HEK293 (cell line): ENCODE data around the gene EIF4G3.
A peak's percentile ranks its signal among the peaks of the same experiment; 100 is the strongest.

ENCODE experiments used
- CTCF ChIA-PET: fragments of 350-600 bp; formaldehyde crosslinking; extraction: SDS; loops from one replicate; lab custom pipeline; 2021; ENCODE audit warnings: antibody characterized with exemption; lab: Yijun Ruan, JAX
- POLR2A ChIA-PET: fragments of 300-600 bp; formaldehyde crosslinking; extraction: SDS; loops from one replicate; lab custom pipeline; 2020; ENCODE audit warnings: antibody characterized with exemption, inconsistent platforms; lab: Yijun Ruan, JAX
- H3K27ac ChIP-seq: fragments of 200-500 bp; sonication (Bioruptor generic); 2 replicates; pipeline ENCODE4 v1.5.1; 2014; ENCODE audit warnings: low read depth, low read length, control low read depth, inconsistent platforms; ENCODE audit errors: extremely low read depth
- H3K36me3 ChIP-seq, 2 experiments: fragments of 200-500 bp in 1 of 2; sonication (Bioruptor generic) in 1 of 2; 1 replicate in 1 of 2; 2 replicates in 1 of 2; pipeline ENCODE4 v1.5.1; 2014 to 2017; ENCODE audit warnings: inconsistent platforms in 2 of 2, low read length in 2 of 2; ENCODE audit not compliant: control insufficient read depth in 2 of 2, insufficient read depth in 1 of 2
- H3K4me1 ChIP-seq: fragments of 200-500 bp; sonication (Bioruptor generic); 2 replicates; pipeline ENCODE4 v1.5.1; 2014; ENCODE audit warnings: mild to moderate bottlenecking, low read length, inconsistent platforms; ENCODE audit not compliant: control insufficient read depth, insufficient read depth
- H3K4me3 ChIP-seq: 2 replicates; pipeline ENCODE4 v1.5.1; 2011; ENCODE audit warnings: low read depth, mild to moderate bottlenecking, control low read depth, low read length, moderate library complexity
- H3K9me3 ChIP-seq: fragments of 200-500 bp; sonication (Bioruptor generic); 2 replicates; pipeline ENCODE4 v1.5.1; 2014; ENCODE audit warnings: low read depth, low read length, inconsistent platforms; ENCODE audit not compliant: control insufficient read depth, insufficient read depth
- EGR2 ChIP-seq: fragments of 450-650 bp; formaldehyde crosslinking; IDR thresholded peaks from 2 replicates; pipeline ENCODE4 v1.5.1; 2016; ENCODE audit warnings: low read depth, missing biosample characterization, missing genetic modification characterization
- FEZF1 ChIP-seq: fragments of 450-650 bp; formaldehyde crosslinking; IDR thresholded peaks from 2 replicates; pipeline ENCODE4 v1.5.1; 2016; ENCODE audit warnings: missing biosample characterization, missing genetic modification characterization
- GFI1B ChIP-seq: fragments of 450-650 bp; formaldehyde crosslinking; IDR thresholded peaks from 2 replicates; pipeline ENCODE4 v1.5.1; 2016; ENCODE audit warnings: missing biosample characterization, missing genetic modification characterization
- GLI4 ChIP-seq: fragments of 450-650 bp; formaldehyde crosslinking; IDR thresholded peaks from 2 replicates; pipeline ENCODE4 v1.5.1; 2016; ENCODE audit warnings: missing biosample characterization, missing genetic modification characterization
- HOXC10 ChIP-seq: sonication (generic); formaldehyde crosslinking; IDR thresholded peaks from 2 replicates; pipeline ENCODE4 v1.8.1; 2023; ENCODE audit warnings: mild to moderate bottlenecking, missing genetic modification reagents
- KLF16 ChIP-seq: fragments of 450-650 bp; formaldehyde crosslinking; IDR thresholded peaks from 2 replicates; pipeline ENCODE4 v1.5.1; 2017; ENCODE audit warnings: missing biosample characterization, missing genetic modification characterization
- SP7 ChIP-seq: fragments of 450-650 bp; formaldehyde crosslinking; IDR thresholded peaks from 2 replicates; pipeline ENCODE4 v1.5.1; 2016; ENCODE audit warnings: missing biosample characterization, missing genetic modification characterization
- ZBTB20 ChIP-seq: fragments of 450-650 bp; formaldehyde crosslinking; IDR thresholded peaks from 2 replicates; pipeline ENCODE4 v1.5.1; 2016; ENCODE audit warnings: missing biosample characterization, missing genetic modification characterization
- ZFP41 ChIP-seq: fragments of 450-650 bp; formaldehyde crosslinking; IDR thresholded peaks from 2 replicates; pipeline ENCODE4 v1.5.1; 2016; ENCODE audit warnings: missing biosample characterization, missing genetic modification characterization, borderline replicate concordance
- ZNF23 ChIP-seq: fragments of 450-650 bp; formaldehyde crosslinking; IDR thresholded peaks from 2 replicates; pipeline ENCODE4 v1.5.1; 2016; ENCODE audit warnings: missing biosample characterization, missing genetic modification characterization, borderline replicate concordance
- ZNF350 ChIP-seq: fragments of 450-650 bp; formaldehyde crosslinking; IDR thresholded peaks from 2 replicates; pipeline ENCODE4 v1.5.0; 2017; ENCODE audit warnings: missing biosample characterization, mild to moderate bottlenecking, missing genetic modification characterization
- ZNF548 ChIP-seq: fragments of 450-650 bp; formaldehyde crosslinking; IDR thresholded peaks from 2 replicates; pipeline ENCODE4 v1.5.1; 2016; ENCODE audit warnings: missing biosample characterization, missing genetic modification characterization
- ZNF654 ChIP-seq: fragments of 450-650 bp; formaldehyde crosslinking; IDR thresholded peaks from 2 replicates; pipeline ENCODE4 v1.5.1; 2016; ENCODE audit warnings: low read depth, missing biosample characterization, missing genetic modification characterization
- ZNF664 ChIP-seq: fragments of 450-650 bp; formaldehyde crosslinking; IDR thresholded peaks from 2 replicates; pipeline ENCODE4 v1.5.1; 2016; ENCODE audit warnings: missing biosample characterization, missing genetic modification characterization
- ZNF777 ChIP-seq: fragments of 450-650 bp; formaldehyde crosslinking; IDR thresholded peaks from 2 replicates; pipeline ENCODE4 v1.5.1; 2017; ENCODE audit warnings: missing biosample characterization, missing genetic modification characterization, borderline replicate concordance
- TF ChIP-seq, protein P1 (sequence below): fragments of 450-650 bp; formaldehyde crosslinking; IDR thresholded peaks from 2 replicates; pipeline ENCODE4 v1.5.1; 2017; ENCODE audit warnings: missing biosample characterization, missing genetic modification characterization
- TF ChIP-seq, protein P2 (sequence below): fragments of 450-650 bp; formaldehyde crosslinking; IDR thresholded peaks from 2 replicates; pipeline ENCODE4 v1.5.1; 2016; ENCODE audit warnings: missing biosample characterization, missing genetic modification characterization
- TF ChIP-seq, protein P3 (sequence below): fragments of 450-650 bp; formaldehyde crosslinking; conservative IDR thresholded peaks from 2 replicates; pipeline ENCODE4 v1.5.1; 2016; ENCODE audit warnings: low read depth, missing biosample characterization, missing genetic modification characterization

The EIF4G3 gene

DNA sequence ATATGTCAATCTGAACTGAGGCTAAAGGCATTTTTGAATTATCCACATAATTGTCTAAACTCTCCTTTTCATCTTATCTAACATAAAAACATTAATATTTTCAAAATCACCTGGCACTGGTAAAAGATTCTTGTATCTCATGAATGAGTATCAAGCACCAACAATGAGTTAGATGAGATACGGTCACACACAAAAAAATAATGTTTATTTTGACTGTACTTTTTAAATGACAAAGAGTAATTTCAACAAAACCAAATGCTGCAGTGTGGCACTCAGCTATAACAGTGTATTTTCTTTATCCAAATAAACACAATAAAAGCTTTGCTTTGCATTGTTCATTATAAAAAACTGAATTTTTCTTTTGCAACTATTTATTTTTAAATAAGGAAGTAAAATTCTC, 59.5 kb downstream of the EIF4G3 start:
- ChIA-PET POLR2A (no interaction called here), CTCF (interaction anchor here (0.7 kb wide), 1 partner anchor 13 kb away, joined by 3 read pairs; no protein-coding TSS in a partner anchor)
- H3K36me3 ChIP-seq: peaks cover 0 to 6% of the 10 kb centered on the region in 2 experiments; a peak in 2 of 3 replicates
- TF ChIP-seq, protein P1, sequence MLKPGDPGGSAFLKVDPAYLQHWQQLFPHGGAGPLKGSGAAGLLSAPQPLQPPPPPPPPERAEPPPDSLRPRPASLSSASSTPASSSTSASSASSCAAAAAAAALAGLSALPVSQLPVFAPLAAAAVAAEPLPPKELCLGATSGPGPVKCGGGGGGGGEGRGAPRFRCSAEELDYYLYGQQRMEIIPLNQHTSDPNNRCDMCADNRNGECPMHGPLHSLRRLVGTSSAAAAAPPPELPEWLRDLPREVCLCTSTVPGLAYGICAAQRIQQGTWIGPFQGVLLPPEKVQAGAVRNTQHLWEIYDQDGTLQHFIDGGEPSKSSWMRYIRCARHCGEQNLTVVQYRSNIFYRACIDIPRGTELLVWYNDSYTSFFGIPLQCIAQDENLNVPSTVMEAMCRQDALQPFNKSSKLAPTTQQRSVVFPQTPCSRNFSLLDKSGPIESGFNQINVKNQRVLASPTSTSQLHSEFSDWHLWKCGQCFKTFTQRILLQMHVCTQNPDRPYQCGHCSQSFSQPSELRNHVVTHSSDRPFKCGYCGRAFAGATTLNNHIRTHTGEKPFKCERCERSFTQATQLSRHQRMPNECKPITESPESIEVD (tag by site-specific recombination): peak; percentile 47; the same call in 1 of the 2 replicates
- TF ChIP-seq SP7 (tag by site-specific recombination): no peak
- peak; percentile 96 for TF ChIP-seq ZNF664 (tag by site-specific recombination)
- no peak for TF ChIP-seq HOXC10
- no peak for TF ChIP-seq ZFP41
- TF ChIP-seq GFI1B (tag by site-specific recombination): no peak
- TF ChIP-seq GLI4: no peak
- no peak for TF ChIP-seq ZNF23 (tag by site-specific recombination)
- no peak for TF ChIP-seq KLF16 (tag by site-specific recombination)
- no peak for TF ChIP-seq ZNF777
- no peaks in the 10 kb centered on the region; the same call in 1 of the 2 replicates for H3K4me1 ChIP-seq
- no peak overlapping the region for H3K27ac ChIP-seq
- H3K9me3 ChIP-seq: no peaks in the 10 kb centered on the region
- no peak overlapping the region for H3K4me3 ChIP-seq

DNA sequence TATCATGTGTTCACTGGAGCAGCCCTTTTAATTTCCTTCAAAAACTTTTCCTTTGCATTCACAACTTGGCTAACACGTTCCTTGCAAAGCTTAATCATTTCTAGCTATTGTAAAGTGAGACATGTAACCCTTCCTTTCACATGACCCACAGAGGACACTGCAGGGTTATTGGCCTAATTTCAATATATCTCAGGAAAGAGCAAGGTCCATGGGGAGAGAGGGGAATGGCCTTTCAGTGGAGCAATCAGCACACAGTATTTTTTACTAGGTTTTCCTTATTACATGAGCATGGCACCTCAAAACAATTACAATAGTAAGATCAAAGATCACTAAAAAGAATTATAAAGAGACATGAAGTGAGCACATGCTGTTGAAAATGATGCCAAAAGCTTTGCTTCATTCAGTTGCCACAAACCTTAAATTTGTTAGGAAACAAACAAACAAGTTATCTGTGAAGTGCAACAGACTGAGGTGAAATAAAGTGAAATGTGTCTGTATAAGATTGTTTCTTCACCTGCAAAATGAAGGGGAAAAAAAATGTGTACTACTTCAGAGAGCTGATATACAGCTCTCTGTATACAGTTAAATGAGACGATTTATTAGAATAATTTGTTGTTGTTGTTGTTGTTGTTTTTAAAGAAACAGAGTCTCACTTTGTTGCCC, 61.5 kb downstream of the EIF4G3 start:
- CTCF ChIA-PET: interaction anchor here (0.5 kb wide), 1 partner anchor 26 kb away, joined by 3 read pairs; no protein-coding TSS in a partner anchor

DNA sequence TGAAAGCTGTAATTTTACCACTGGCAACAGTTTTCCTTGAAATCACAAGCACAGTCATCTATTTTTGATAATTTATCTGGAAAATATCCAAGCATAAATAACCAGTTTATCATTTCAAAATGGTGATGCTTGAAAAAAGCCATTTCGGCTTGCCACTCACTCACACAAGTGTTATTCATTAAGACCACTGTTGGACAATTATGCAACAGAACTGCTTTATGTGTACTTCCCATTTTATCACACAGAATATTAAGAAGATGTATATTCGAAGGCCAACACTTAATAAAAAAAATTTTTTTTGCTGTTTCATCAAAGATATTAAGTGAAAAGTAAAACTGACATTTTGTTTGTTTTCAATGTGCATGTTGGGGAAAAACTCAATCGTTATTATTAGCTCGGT, 62.3 kb downstream of the EIF4G3 start:
- TF ChIP-seq FEZF1: no peak
- TF ChIP-seq ZNF654: no peak
- TF ChIP-seq ZBTB20 (tag by site-specific recombination): no peak
- no peak for TF ChIP-seq ZNF350 (tag by site-specific recombination)
- TF ChIP-seq ZNF548: no peak
- TF ChIP-seq, protein P2, sequence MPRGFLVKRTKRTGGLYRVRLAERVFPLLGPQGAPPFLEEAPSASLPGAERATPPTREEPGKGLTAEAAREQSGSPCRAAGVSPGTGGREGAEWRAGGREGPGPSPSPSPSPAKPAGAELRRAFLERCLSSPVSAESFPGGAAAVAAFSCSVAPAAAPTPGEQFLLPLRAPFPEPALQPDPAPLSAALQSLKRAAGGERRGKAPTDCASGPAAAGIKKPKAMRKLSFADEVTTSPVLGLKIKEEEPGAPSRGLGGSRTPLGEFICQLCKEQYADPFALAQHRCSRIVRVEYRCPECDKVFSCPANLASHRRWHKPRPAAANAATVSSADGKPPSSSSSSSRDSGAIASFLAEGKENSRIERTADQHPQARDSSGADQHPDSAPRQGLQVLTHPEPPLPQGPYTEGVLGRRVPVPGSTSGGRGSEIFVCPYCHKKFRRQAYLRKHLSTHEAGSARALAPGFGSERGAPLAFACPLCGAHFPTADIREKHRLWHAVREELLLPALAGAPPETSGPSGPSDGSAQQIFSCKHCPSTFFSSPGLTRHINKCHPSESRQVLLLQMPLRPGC: no peak
- no peak for TF ChIP-seq EGR2 (tag by site-specific recombination)
- POLR2A ChIA-PET: interaction anchor here (0.6 kb wide), 1 partner anchor 165 kb away, joined by 3 read pairs; no protein-coding TSS in a partner anchor
- CTCF ChIA-PET: interaction anchor here (0.5 to 0.6 kb wide), 2 partner anchors 26 to 39 kb away, joined by 3 read pairs; no protein-coding TSS in a partner anchor

More for the DNA sequence above, 61.5 kb downstream of the EIF4G3 start:
- Histone ChIP-seq H3K36me3 (no peaks in the 10 kb centered on the region; a peak in 1 of 3 replicates), H3K4me3 (no peak overlapping the region), H3K4me1 (peaks cover 3% of the 10 kb centered on the region; the same call in 1 of the 2 replicates), H3K9me3 (no peaks in the 10 kb centered on the region), H3K27ac (no peak overlapping the region)
- TF ChIP-seq ZNF664 (tag by site-specific recombination): peak; percentile 81
- TF ChIP-seq, protein P3, sequence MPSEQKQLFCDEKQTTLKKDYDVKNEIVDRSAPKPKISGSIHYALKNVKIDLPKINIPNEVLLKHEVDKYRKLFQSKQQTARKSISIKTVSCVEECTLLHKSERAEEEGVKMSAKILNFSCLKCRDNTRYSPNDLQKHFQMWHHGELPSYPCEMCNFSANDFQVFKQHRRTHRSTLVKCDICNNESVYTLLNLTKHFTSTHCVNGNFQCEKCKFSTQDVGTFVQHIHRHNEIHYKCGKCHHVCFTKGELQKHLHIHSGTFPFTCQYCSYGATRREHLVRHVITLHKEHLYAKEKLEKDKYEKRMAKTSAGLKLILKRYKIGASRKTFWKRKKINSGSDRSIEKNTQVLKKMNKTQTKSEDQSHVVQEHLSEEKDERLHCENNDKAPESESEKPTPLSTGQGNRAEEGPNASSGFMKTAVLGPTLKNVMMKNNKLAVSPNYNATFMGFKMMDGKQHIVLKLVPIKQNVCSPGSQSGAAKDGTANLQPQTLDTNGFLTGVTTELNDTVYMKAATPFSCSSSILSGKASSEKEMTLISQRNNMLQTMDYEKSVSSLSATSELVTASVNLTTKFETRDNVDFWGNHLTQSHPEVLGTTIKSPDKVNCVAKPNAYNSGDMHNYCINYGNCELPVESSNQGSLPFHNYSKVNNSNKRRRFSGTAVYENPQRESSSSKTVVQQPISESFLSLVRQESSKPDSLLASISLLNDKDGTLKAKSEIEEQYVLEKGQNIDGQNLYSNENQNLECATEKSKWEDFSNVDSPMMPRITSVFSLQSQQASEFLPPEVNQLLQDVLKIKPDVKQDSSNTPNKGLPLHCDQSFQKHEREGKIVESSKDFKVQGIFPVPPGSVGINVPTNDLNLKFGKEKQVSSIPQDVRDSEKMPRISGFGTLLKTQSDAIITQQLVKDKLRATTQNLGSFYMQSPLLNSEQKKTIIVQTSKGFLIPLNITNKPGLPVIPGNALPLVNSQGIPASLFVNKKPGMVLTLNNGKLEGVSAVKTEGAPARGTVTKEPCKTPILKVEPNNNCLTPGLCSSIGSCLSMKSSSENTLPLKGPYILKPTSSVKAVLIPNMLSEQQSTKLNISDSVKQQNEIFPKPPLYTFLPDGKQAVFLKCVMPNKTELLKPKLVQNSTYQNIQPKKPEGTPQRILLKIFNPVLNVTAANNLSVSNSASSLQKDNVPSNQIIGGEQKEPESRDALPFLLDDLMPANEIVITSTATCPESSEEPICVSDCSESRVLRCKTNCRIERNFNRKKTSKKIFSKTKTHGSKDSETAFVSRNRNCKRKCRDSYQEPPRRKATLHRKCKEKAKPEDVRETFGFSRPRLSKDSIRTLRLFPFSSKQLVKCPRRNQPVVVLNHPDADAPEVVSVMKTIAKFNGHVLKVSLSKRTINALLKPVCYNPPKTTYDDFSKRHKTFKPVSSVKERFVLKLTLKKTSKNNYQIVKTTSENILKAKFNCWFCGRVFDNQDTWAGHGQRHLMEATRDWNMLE: no peak
- TF ChIP-seq FEZF1: peak; percentile 7; the same call in 1 of the 2 replicates
- POLR2A ChIA-PET: interaction anchor here (0.6 kb wide), 1 partner anchor 166 kb away, joined by 3 read pairs; no protein-coding TSS in a partner anchor

More for the DNA sequence above, 62.3 kb downstream of the EIF4G3 start:
- Histone ChIP-seq H3K4me1 (peaks cover 3% of the 10 kb centered on the region; the same call in 1 of the 2 replicates), H3K36me3 (no peaks in the 10 kb centered on the region; a peak in 1 of 3 replicates), H3K27ac (no peak overlapping the region), H3K4me3 (no peak overlapping the region), H3K9me3 (no peaks in the 10 kb centered on the region)
